GM19035 (cell line): ENCODE measurements around the gene RFX7.

Source experiments
- ATAC-seq: cut with Tn5 transposase; IDR thresholded peaks from one replicate; pipeline ENCODE4 v1.9.1; 2021; ENCODE audit not compliant: unreplicated experiment

Gene RFX7

GRCh38 chr15:56244811-56245576, 1.3 kb upstream of the RFX7 start:
- ATAC-seq = no peak

GRCh38 chr15:56244038-56244810, 545 bp upstream of the RFX7 start:
- peak; percentile 5 for ATAC-seq

- no peak for ATAC-seq
Measured at GRCh38 chr15:56242576-56243162, 1.0 kb downstream of the RFX7 start.

GRCh38 chr15:56241374-56242105, 2.1 kb downstream of the RFX7 start:
- ATAC-seq = no peak

- no peak for ATAC-seq
Measured at GRCh38 chr15:56240390-56240789, 3.3 kb downstream of the RFX7 start.

- ATAC-seq = no peak
Measured at GRCh38 chr15:56236197-56236596, 7.5 kb downstream of the RFX7 start.

- ATAC-seq = no peak
Measured at GRCh38 chr15:56234804-56235203, 8.9 kb downstream of the RFX7 start.

GRCh38 chr15:56233549-56233948, 10.1 kb downstream of the RFX7 start:
- no peak for ATAC-seq

- no peak for ATAC-seq
Measured at GRCh38 chr15:56232058-56232457, 11.6 kb downstream of the RFX7 start.

GRCh38 chr15:56228854-56229253, 14.8 kb downstream of the RFX7 start:
- no peak for ATAC-seq

- ATAC-seq = no peak
Measured at GRCh38 chr15:56228352-56228751, 15.3 kb downstream of the RFX7 start.

- no peak for ATAC-seq
Measured at GRCh38 chr15:56227780-56228179, 15.9 kb downstream of the RFX7 start.

- no peak for ATAC-seq
Measured at GRCh38 chr15:56227306-56227705, 16.4 kb downstream of the RFX7 start.

- no peak for ATAC-seq
Measured at GRCh38 chr15:56225520-56225919, 18.2 kb downstream of the RFX7 start.

GRCh38 chr15:56222302-56222701, 21.4 kb downstream of the RFX7 start:
- no peak for ATAC-seq

- no peak for ATAC-seq
Measured at GRCh38 chr15:56217341-56217740, 26.3 kb downstream of the RFX7 start.

- no peak for ATAC-seq
Measured at GRCh38 chr15:56215769-56216168, 27.9 kb downstream of the RFX7 start.

- no peak for ATAC-seq
Measured at GRCh38 chr15:56211960-56212550, 31.6 kb downstream of the RFX7 start.

GRCh38 chr15:56211064-56211463, 32.6 kb downstream of the RFX7 start:
- ATAC-seq = no peak

GRCh38 chr15:56208641-56209155, 35.0 kb downstream of the RFX7 start:
- ATAC-seq = no peak

GRCh38 chr15:56208185-56208584, 35.5 kb downstream of the RFX7 start:
- ATAC-seq = no peak
